Keratinocyte (primary cell): ENCODE measurements around the gene SDS. TPM values are rescaled to one million over a fixed set of nuclear protein-coding genes. Genes with fewer than 3 reads are reported as not detected.

Source experiments
- DNase-seq: peaks from one replicate; pipeline ENCODE4 v3.0.0-alpha.2; 2011; ENCODE audit warnings: low read depth, missing footprints, low spot score
- FAIRE-seq: peaks from 2 replicates; lab custom pipeline; 2011; peaks lifted over from hg19 to GRCh38; lab: Jason Lieb, UNC
- H2AFZ ChIP-seq: 2 replicates; pipeline ENCODE4 v1.6.0; 2012; ENCODE audit warnings: low read length, control low read depth, inconsistent platforms; ENCODE audit not compliant: control insufficient read depth
- H3K27ac ChIP-seq: 2 replicates; pipeline ENCODE4 v1.5.1; 2011; ENCODE audit warnings: low read length; ENCODE audit not compliant: control insufficient read depth, insufficient read depth
- H3K27me3 ChIP-seq: 3 replicates; pipeline ENCODE4 v1.6.0; 2011; ENCODE audit warnings: low read length; ENCODE audit not compliant: control insufficient read depth, insufficient read depth; ENCODE audit errors: extremely low read depth
- H3K36me3 ChIP-seq, 2 experiments: 2 replicates in 1 of 2; 3 replicates in 1 of 2; pipeline ENCODE4 v1.5.1; 2011; ENCODE audit warnings: low read length in 2 of 2, mild to moderate bottlenecking in 1 of 2; ENCODE audit not compliant: control insufficient read depth in 2 of 2, insufficient read depth in 2 of 2; ENCODE audit errors: extremely low read depth in 1 of 2
- H3K4me1 ChIP-seq: 3 replicates; pipeline ENCODE4 v1.5.1; 2011; ENCODE audit warnings: low read length; ENCODE audit not compliant: control insufficient read depth, insufficient read depth; ENCODE audit errors: extremely low read depth
- H3K4me2 ChIP-seq: 3 replicates; pipeline ENCODE4 v1.6.0; 2011; ENCODE audit warnings: low read depth, low read length; ENCODE audit not compliant: control insufficient read depth, insufficient read depth; ENCODE audit errors: extremely low read depth
- H3K4me3 ChIP-seq, 3 experiments: fragments of 200-600 bp in 1 of 3; sonication (generic) in 1 of 3; 2 replicates in 2 of 3; 3 replicates in 1 of 3; pipeline ENCODE4 v1.5.1; 2011 to 2016; ENCODE audit warnings: low read length in 3 of 3, mild to moderate bottlenecking in 3 of 3, control low read depth in 2 of 3, inconsistent platforms in 1 of 3, low read depth in 1 of 3, mixed read lengths in 1 of 3, mixed run types in 1 of 3, moderate library complexity in 1 of 3; ENCODE audit not compliant: control insufficient read depth in 2 of 3, insufficient read depth in 2 of 3; ENCODE audit errors: extremely low read depth in 1 of 3
- H3K79me2 ChIP-seq: 2 replicates; pipeline ENCODE4 v1.6.0; 2012; ENCODE audit warnings: low read length; ENCODE audit not compliant: control insufficient read depth, insufficient read depth
- H3K9ac ChIP-seq: 3 replicates; pipeline ENCODE4 v1.6.0; 2011; ENCODE audit warnings: low read length; ENCODE audit not compliant: control insufficient read depth, insufficient read depth; ENCODE audit errors: extremely low read depth
- H3K9me1 ChIP-seq: 3 replicates; pipeline ENCODE4 v1.6.0; 2011; ENCODE audit warnings: low read length; ENCODE audit not compliant: control insufficient read depth, insufficient read depth; ENCODE audit errors: extremely low read depth
- H3K9me3 ChIP-seq: 2 replicates; pipeline ENCODE4 v1.5.1; 2012; ENCODE audit warnings: low read depth, low read length; ENCODE audit not compliant: control insufficient read depth
- H4K20me1 ChIP-seq: 3 replicates; pipeline ENCODE4 v1.6.0; 2011; ENCODE audit warnings: low read length; ENCODE audit not compliant: control insufficient read depth, insufficient read depth; ENCODE audit errors: extremely low read depth
- EZH2 ChIP-seq: IDR thresholded peaks from one replicate; pipeline ENCODE4 v1.6.1; 2012; ENCODE audit warnings: inconsistent platforms, mild to moderate bottlenecking, low read length, moderate library complexity
- dilution Hi-C: fragments of 300-500 bp; cut with MboI; formaldehyde crosslinking; loops from one replicate; pipeline ENCODE4 v1.7.0; 2020; ENCODE audit warnings: low sequenced_read_pairs; ENCODE audit not compliant: extremely low pct_ligation_motif_present
- polyA plus RNA-seq, 5 experiments: library from polyadenylated mRNA; depleted of rRNA in 3 of 5; stranded (reverse) in 3 of 5; stranded (forward) in 1 of 5; unstranded in 1 of 5; fragments of >200 nt; gene quantifications; 1 replicate in 1 of 5; 2 replicates in 3 of 5; 3 replicates in 1 of 5; pipeline versions ENCODE4 v1.2.1 to v1.2.3, GENCODE V29; 2011 to 2012; ENCODE audit warnings: missing spikeins in 2 of 5, low read depth in 1 of 5, low replicate concordance in 1 of 5
- TF ChIP-seq, protein P1 (sequence below), 3 experiments: IDR thresholded peaks in 1 of 3; conservative IDR thresholded peaks in 1 of 3; optimal IDR thresholded peaks in 1 of 3; 2 replicates in 2 of 3; 3 replicates in 1 of 3; pipeline versions ENCODE3 to v1.5.1; 2011; ENCODE audit warnings: low read length in 3 of 3, mild to moderate bottlenecking in 3 of 3, moderate library complexity in 2 of 3, control low read depth in 1 of 3, inconsistent platforms in 1 of 3; ENCODE audit not compliant: insufficient read depth in 2 of 3; ENCODE audit errors: extremely low read depth in 1 of 3

The SDS gene
- polyA plus RNA-seq, 1 donor (not counting 4 experiments of a cell fraction or from before 2014, with no cell fraction given) = not detected

DNA sequence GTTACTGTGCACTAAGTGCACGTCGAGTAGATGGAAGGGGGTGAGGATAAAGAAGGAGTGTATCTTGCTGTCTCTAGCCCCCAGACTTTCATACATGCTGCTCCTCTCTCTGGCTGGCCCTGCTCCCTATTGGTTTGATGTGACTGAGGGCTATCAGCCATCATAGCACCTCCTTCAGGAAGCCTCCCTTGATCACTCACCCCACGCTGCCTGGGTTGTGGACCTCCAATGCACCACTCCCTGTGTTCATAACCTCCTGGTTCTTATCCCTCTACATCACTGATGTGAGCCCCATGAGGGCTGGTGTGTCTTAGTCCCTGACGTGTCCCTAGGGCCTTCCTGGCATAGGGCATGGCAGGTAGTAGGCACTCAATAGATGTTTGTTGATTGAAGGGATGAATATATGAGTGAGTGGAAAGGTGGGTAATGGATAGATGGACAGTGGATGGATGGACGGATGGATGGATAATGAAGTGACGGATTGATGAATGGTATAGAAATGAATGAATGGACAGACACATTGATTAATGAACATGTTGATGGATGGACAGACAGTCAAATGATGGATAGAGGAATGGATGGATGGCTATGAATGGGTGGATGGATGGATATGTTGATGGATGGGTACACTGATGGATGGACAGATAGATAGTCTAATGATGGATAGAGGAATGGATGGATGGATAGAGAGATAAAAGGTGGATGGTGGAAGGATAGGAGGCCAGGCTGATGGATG is 33.5 kb upstream of the SDS start:
- H3K4me1 ChIP-seq = no peaks in the 10 kb centered on the region
- no peaks in the 10 kb centered on the region for H3K9me1 ChIP-seq
- no peaks in the 10 kb centered on the region for H3K9me3 ChIP-seq
- DNase-seq = no peak
- peaks cover 21% of the 10 kb centered on the region for H3K27me3 ChIP-seq
- H3K9ac ChIP-seq = no peak overlapping the region
- H4K20me1 ChIP-seq = no peaks in the 10 kb centered on the region
- no peak for FAIRE-seq
- no peak overlapping the region for H3K27ac ChIP-seq
- TF ChIP-seq EZH2 = no peak
- TF ChIP-seq, protein P1, sequence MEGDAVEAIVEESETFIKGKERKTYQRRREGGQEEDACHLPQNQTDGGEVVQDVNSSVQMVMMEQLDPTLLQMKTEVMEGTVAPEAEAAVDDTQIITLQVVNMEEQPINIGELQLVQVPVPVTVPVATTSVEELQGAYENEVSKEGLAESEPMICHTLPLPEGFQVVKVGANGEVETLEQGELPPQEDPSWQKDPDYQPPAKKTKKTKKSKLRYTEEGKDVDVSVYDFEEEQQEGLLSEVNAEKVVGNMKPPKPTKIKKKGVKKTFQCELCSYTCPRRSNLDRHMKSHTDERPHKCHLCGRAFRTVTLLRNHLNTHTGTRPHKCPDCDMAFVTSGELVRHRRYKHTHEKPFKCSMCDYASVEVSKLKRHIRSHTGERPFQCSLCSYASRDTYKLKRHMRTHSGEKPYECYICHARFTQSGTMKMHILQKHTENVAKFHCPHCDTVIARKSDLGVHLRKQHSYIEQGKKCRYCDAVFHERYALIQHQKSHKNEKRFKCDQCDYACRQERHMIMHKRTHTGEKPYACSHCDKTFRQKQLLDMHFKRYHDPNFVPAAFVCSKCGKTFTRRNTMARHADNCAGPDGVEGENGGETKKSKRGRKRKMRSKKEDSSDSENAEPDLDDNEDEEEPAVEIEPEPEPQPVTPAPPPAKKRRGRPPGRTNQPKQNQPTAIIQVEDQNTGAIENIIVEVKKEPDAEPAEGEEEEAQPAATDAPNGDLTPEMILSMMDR (optimal IDR thresholded peaks at IDR 0.05 in 1 of 3, IDR thresholded peaks at IDR 0.05 in 1 of 3, conservative IDR thresholded peaks at IDR 0.05 in 1 of 3; ENCODE audit: extremely low read depth in 1 of 3, insufficient read depth in 2 of 3, low read length in 3 of 3) = no peak
- no peak overlapping the region for H3K4me3 ChIP-seq
- H2AFZ ChIP-seq = no peak overlapping the region
- H3K4me2 ChIP-seq = no peak overlapping the region
- H3K36me3 ChIP-seq = no peaks in the 10 kb centered on the region
- H3K79me2 ChIP-seq = no peaks in the 10 kb centered on the region
- dilution Hi-C loops = no loop called here

DNA sequence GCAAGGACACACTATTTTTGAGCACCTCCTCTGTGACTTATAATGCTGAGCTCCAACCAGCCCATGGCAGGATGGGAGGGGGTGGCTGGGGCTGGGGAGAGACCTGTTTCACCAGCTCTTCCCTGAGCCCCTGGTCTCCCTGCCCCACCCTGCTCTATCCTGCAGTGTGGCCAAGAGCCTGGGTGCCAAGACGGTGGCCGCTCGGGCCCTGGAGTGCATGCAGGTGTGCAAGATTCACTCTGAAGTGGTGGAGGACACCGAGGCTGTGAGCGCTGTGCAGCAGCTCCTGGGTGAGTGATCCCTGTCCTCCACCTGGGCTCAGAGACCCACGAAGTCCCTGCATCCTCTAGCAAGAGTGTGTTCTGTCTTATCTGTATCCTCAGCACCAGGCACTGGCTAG is 32.9 kb upstream of the SDS start:
- Histone ChIP-seq H3K27ac (no peak overlapping the region), H3K4me2 (no peak overlapping the region), H2AFZ (no peak overlapping the region), H3K9me3 (no peaks in the 10 kb centered on the region), H3K4me3 (no peak overlapping the region), H3K9me1 (no peaks in the 10 kb centered on the region), H3K79me2 (no peaks in the 10 kb centered on the region), H3K27me3 (peaks cover 17% of the 10 kb centered on the region), H3K36me3 (no peaks in the 10 kb centered on the region), H4K20me1 (no peaks in the 10 kb centered on the region), H3K9ac (no peak overlapping the region), H3K4me1 (no peaks in the 10 kb centered on the region)
- dilution Hi-C loops = no loop called here
- TF ChIP-seq, protein P1 (optimal IDR thresholded peaks at IDR 0.05 in 1 of 3, IDR thresholded peaks at IDR 0.05 in 1 of 3, conservative IDR thresholded peaks at IDR 0.05 in 1 of 3; ENCODE audit: extremely low read depth in 1 of 3, insufficient read depth in 2 of 3, low read length in 3 of 3) = no peak
- no peak for TF ChIP-seq EZH2
- no peak for DNase-seq
- FAIRE-seq = no peak
